Suprapubic skin (tissue), 4 donors: ENCODE measurements around the gene MAN1C1. TPM values are rescaled to one million over a fixed set of nuclear protein-coding genes. Genes with fewer than 3 reads are reported as not detected.

Experiments used
- DNase-seq, 2 donors: peaks; one replicate each; pipeline ENCODE4 v3.0.0-alpha.2; 2019; ENCODE audit warnings: low spot score in 2 of 2
- H3K27ac ChIP-seq: fragments of 200-600 bp; sonication (generic); one replicate; pipeline ENCODE4 v1.5.1; 2019
- H3K27me3 ChIP-seq: fragments of 200-600 bp; sonication (generic); one replicate; pipeline ENCODE4 v1.5.1; 2019
- H3K36me3 ChIP-seq: fragments of 200-600 bp; sonication (generic); one replicate; pipeline ENCODE4 v1.5.1; 2019
- H3K4me1 ChIP-seq: fragments of 200-600 bp; sonication (generic); one replicate; pipeline ENCODE4 v1.5.1; 2019
- H3K4me3 ChIP-seq: fragments of 200-600 bp; sonication (generic); one replicate; pipeline ENCODE4 v1.5.1; 2019; ENCODE audit warnings: mild to moderate bottlenecking
- H3K9me3 ChIP-seq: fragments of 200-600 bp; sonication (generic); one replicate; pipeline ENCODE4 v1.5.1; 2019
- EP300 ChIP-seq: sonication (generic); formaldehyde crosslinking; IDR thresholded peaks from one replicate; pipeline ENCODE4 v1.6.1; 2017; ENCODE audit warnings: antibody characterized with exemption
- POLR2A ChIP-seq, 2 donors: fragments of 450-650 bp; IDR thresholded peaks; one replicate each; pipeline ENCODE4 v1.6.1; 2017; ENCODE audit warnings: antibody characterized with exemption in 2 of 2, mild to moderate bottlenecking in 2 of 2, moderate library complexity in 2 of 2
- POLR2AphosphoS5 ChIP-seq, 3 donors: sonication (generic); formaldehyde crosslinking; IDR thresholded peaks; one replicate each; pipeline ENCODE4 v1.6.1; 2017; ENCODE audit warnings: antibody characterized with exemption in 3 of 3
- WGBS: methylation state at CpG from one replicate; pipeline ENCODE4 v1.1.5; 2018; 5-methylcytosine and 5-hydroxymethylcytosine counted together
- total RNA-seq, 4 donors: library from RNA; depleted of rRNA; stranded (reverse); fragments of >200 nt; gene quantifications; one replicate each; pipeline ENCODE4 v1.1.0, GENCODE V29; 2016
- TF ChIP-seq, protein P1 (sequence below), 2 donors: fragments of 200-600 bp in 1 of 2; fragments of 450-650 bp in 1 of 2; sonication (generic) in 1 of 2; IDR thresholded peaks; one replicate each; pipeline ENCODE4 v1.5.1; 2016 to 2019; ENCODE audit warnings: antibody characterized with exemption in 2 of 2, mild to moderate bottlenecking in 1 of 2, moderate library complexity in 1 of 2

The MAN1C1 gene
- total RNA-seq, 4 donors from 2014 or later = 7.3 to 15.2 (median 8.0) TPM

DNA sequence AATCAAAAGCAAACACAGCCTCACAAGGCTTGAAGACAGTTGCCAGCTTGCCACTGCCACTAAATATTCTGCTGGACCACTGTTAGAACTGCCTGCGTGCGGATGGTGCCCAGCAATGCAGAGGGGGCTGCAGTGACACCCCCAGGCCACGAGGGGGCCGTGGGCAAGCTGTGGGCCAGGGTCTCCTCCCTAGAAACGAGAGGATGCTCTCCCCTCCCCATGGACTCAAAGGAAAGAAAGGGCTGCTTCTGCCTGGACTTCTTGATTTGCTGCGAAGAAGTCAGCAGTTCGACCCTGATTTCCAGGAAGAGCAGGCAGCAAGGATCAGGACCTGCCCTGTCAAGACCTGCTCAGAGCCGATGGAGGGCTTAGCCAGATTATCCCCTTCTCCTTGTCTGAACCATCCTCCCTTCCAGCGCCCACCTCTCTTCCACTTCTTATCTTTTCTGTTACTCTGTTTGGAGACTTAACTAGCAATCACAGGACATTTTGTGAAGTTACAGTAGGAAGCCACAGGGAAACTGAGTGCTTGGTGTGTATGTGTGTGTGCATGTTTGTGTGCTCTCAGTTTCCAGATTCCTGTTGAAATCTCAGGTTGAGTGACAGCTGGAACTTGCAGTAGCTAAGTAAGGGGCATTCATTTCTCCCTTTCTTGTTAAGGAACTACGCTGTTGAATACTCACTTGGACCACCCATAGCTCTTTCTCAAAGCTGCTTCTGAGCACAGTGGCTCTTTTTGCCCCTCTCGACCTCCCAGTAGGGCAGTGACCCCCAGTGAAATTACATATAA is 2.7 kb downstream of the MAN1C1 start:
- H3K36me3 ChIP-seq = no peaks in the 10 kb centered on the region
- 37% methylated on average over 11 of the region's 11 CpGs for WGBS
- no peaks in the 10 kb centered on the region for H3K27me3 ChIP-seq
- no peak for DNase-seq
- no peak overlapping the region for H3K27ac ChIP-seq
- H3K4me3 ChIP-seq = peak overlapping the region; percentile 84
- TF ChIP-seq POLR2A (IDR thresholded peaks at IDR 0.05) (no peak), POLR2AphosphoS5 (IDR thresholded peaks at IDR 0.05) (no peak), EP300 (no peak)
- TF ChIP-seq, protein P1, sequence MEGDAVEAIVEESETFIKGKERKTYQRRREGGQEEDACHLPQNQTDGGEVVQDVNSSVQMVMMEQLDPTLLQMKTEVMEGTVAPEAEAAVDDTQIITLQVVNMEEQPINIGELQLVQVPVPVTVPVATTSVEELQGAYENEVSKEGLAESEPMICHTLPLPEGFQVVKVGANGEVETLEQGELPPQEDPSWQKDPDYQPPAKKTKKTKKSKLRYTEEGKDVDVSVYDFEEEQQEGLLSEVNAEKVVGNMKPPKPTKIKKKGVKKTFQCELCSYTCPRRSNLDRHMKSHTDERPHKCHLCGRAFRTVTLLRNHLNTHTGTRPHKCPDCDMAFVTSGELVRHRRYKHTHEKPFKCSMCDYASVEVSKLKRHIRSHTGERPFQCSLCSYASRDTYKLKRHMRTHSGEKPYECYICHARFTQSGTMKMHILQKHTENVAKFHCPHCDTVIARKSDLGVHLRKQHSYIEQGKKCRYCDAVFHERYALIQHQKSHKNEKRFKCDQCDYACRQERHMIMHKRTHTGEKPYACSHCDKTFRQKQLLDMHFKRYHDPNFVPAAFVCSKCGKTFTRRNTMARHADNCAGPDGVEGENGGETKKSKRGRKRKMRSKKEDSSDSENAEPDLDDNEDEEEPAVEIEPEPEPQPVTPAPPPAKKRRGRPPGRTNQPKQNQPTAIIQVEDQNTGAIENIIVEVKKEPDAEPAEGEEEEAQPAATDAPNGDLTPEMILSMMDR (IDR thresholded peaks at IDR 0.05) = peak; percentile 72 to 80
- peaks cover 45% of the 10 kb centered on the region for H3K4me1 ChIP-seq
- no peaks in the 10 kb centered on the region for H3K9me3 ChIP-seq

GRCh38 chr1:25620211-25620610 is 3.6 kb downstream of the MAN1C1 start:
- 52% methylated on average over 4 of the region's 4 CpGs for WGBS
- no peak overlapping the region for H3K27ac ChIP-seq
- DNase-seq = no peak
- no peaks in the 10 kb centered on the region for H3K36me3 ChIP-seq
- TF ChIP-seq POLR2A (IDR thresholded peaks at IDR 0.05) = no peak
- TF ChIP-seq, protein P1 (IDR thresholded peaks at IDR 0.05) = no peak
- H3K4me1 ChIP-seq = peaks cover 42% of the 10 kb centered on the region
- no peak overlapping the region for H3K4me3 ChIP-seq
- H3K9me3 ChIP-seq = no peaks in the 10 kb centered on the region
- H3K27me3 ChIP-seq = no peaks in the 10 kb centered on the region

GRCh38 chr1:25620701-25621350 is 4.2 kb downstream of the MAN1C1 start:
- Histone ChIP-seq H3K36me3 (no peaks in the 10 kb centered on the region), H3K4me1 (peaks cover 36% of the 10 kb centered on the region), H3K4me3 (no peak overlapping the region), H3K9me3 (no peaks in the 10 kb centered on the region), H3K27me3 (no peaks in the 10 kb centered on the region), H3K27ac (no peak overlapping the region)
- DNase-seq = no peak
- TF ChIP-seq POLR2A (IDR thresholded peaks at IDR 0.05) (no peak), EP300 (no peak), POLR2AphosphoS5 (IDR thresholded peaks at IDR 0.05) (no peak)
- TF ChIP-seq, protein P1 (IDR thresholded peaks at IDR 0.05) = no peak
- 94% methylated on average over 4 of the region's 4 CpGs for WGBS

- no peak overlapping the region for H3K4me3 ChIP-seq
- H3K36me3 ChIP-seq = no peaks in the 10 kb centered on the region
- H3K27me3 ChIP-seq = no peaks in the 10 kb centered on the region
- peaks cover 31% of the 10 kb centered on the region for H3K4me1 ChIP-seq
- no peak overlapping the region for H3K27ac ChIP-seq
- 96% methylated on average over 5 of the region's 5 CpGs for WGBS
- DNase-seq = no peak
- no peaks in the 10 kb centered on the region for H3K9me3 ChIP-seq
- TF ChIP-seq EP300 = no peak
- TF ChIP-seq, protein P1 (IDR thresholded peaks at IDR 0.05) = no peak
- no peak for TF ChIP-seq POLR2A (IDR thresholded peaks at IDR 0.05)
- TF ChIP-seq POLR2AphosphoS5 (IDR thresholded peaks at IDR 0.05) = no peak
These were observed 5.3 kb downstream of the MAN1C1 start for GRCh38 chr1:25621876-25622275.

- H3K4me1 ChIP-seq = peaks cover 30% of the 10 kb centered on the region
- no peak overlapping the region for H3K4me3 ChIP-seq
- H3K27ac ChIP-seq = no peak overlapping the region
- DNase-seq = no peak
- no peaks in the 10 kb centered on the region for H3K27me3 ChIP-seq
- TF ChIP-seq POLR2AphosphoS5 (IDR thresholded peaks at IDR 0.05) (no peak), POLR2A (IDR thresholded peaks at IDR 0.05) (no peak)
- no peaks in the 10 kb centered on the region for H3K36me3 ChIP-seq
- 76% methylated on average over 6 of the region's 6 CpGs for WGBS
- no peaks in the 10 kb centered on the region for H3K9me3 ChIP-seq
These were observed 5.9 kb downstream of the MAN1C1 start for GRCh38 chr1:25622531-25622930.
